ENCODE data around the gene RNF2.
A peak's percentile ranks its signal among the peaks of the same experiment; 100 is the strongest.

RNF2 gene

GRCh38 chr1:185017338-185017737 lies 28.0 kb upstream of the RNF2 start:
- H3K27ac ChIP-seq (ENCODE audit: low read length, poor library complexity, severe bottlenecking), result peak overlapping the region; percentile 14
- H3K14ac ChIP-seq (ENCODE audit: low read length in 2 of 2), result no peak overlapping the region
- no peak overlapping the region for H2BK12ac ChIP-seq (ENCODE audit: low read length in 2 of 2)
- H3K23ac ChIP-seq (ENCODE audit: low read length in 2 of 2), result no peak overlapping the region
- no peak overlapping the region for H2AFZ ChIP-seq (ENCODE audit: low read depth, low read length)
- no peak overlapping the region for H2AK5ac ChIP-seq (ENCODE audit: low read length, severe bottlenecking)
- DNase-seq, result peak; percentile 91
- no peak overlapping the region for H2BK5ac ChIP-seq (ENCODE audit: low read depth, low read length, poor library complexity, severe bottlenecking)
- no peak overlapping the region for H3K18ac ChIP-seq (ENCODE audit: low read depth in 1 of 2, low read length in 2 of 2)
- H4K91ac ChIP-seq (ENCODE audit: low read length), result no peak overlapping the region
- peak overlapping the region; percentile 70 for H3K9ac ChIP-seq (ENCODE audit: low read length)
- 100% methylated on average over 1 of the region's 2 CpGs for WGBS
- peaks cover 3% of the 10 kb centered on the region for H3K4me1 ChIP-seq (ENCODE audit: control insufficient read depth, insufficient read depth, low read depth, low read length)
- H3K9me3 ChIP-seq (ENCODE audit: control insufficient read depth, low read length), result no peaks in the 10 kb centered on the region
- no peak overlapping the region for H2BK15ac ChIP-seq (ENCODE audit: low read depth, poor library complexity, severe bottlenecking)
- no peak overlapping the region for H3K4ac ChIP-seq (ENCODE audit: low read depth in 1 of 2, low read length in 2 of 2)
- no peak overlapping the region for H2BK120ac ChIP-seq (ENCODE audit: low read depth, low read length)
- no peak overlapping the region for H3K4me3 ChIP-seq (ENCODE audit: insufficient read depth in 1 of 2, low read depth in 1 of 2, low read length in 2 of 2)
- no peak overlapping the region for H3K4me2 ChIP-seq (ENCODE audit: low read length, poor library complexity, severe bottlenecking)
- no peaks in the 10 kb centered on the region for H3K79me1 ChIP-seq (replicated peaks; ENCODE audit: low read length, poor library complexity, severe bottlenecking)
- H3K27me3 ChIP-seq (ENCODE audit: control insufficient read depth in 1 of 2, insufficient read depth in 1 of 2, low read length in 2 of 2), result no peaks in the 10 kb centered on the region
- no peaks in the 10 kb centered on the region for H3K36me3 ChIP-seq (ENCODE audit: control insufficient read depth in 1 of 2, insufficient read depth in 2 of 2, low read depth in 1 of 2, low read length in 2 of 2)
- no peak overlapping the region for H4K8ac ChIP-seq (ENCODE audit: low read length)

DNA sequence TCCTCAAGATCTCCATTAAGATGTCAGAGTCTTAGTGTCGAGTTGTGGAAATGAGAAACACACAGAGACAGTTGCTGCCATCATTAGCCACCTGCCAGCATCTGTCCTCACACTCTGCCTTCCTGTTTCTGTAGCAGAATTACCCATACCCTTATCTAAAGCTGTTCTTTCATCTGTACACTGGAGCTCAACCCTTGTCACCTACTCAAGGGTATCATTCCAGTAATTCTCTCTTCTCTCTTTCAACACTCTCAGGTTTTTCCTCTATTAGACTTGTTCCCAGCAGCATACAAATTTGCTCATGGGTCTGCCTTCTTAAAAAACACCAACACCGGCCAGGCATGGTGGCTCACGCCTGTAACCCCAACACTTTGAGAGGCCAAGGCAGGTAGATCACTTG lies 27.4 kb upstream of the RNF2 start:
- Histone ChIP-seq H2BK12ac (ENCODE audit: low read length in 2 of 2) (no peak overlapping the region), H3K79me1 (replicated peaks; ENCODE audit: low read length, poor library complexity, severe bottlenecking) (no peaks in the 10 kb centered on the region), H2BK5ac (ENCODE audit: low read depth, low read length, poor library complexity, severe bottlenecking) (no peak overlapping the region), H3K4me2 (ENCODE audit: low read length, poor library complexity, severe bottlenecking) (no peak overlapping the region), H3K14ac (ENCODE audit: low read length in 2 of 2) (no peak overlapping the region), H3K4ac (ENCODE audit: low read depth in 1 of 2, low read length in 2 of 2) (no peak overlapping the region), H3K27ac (ENCODE audit: low read length, poor library complexity, severe bottlenecking) (no peak overlapping the region), H4K91ac (ENCODE audit: low read length) (no peak overlapping the region), H3K23ac (ENCODE audit: low read length in 2 of 2) (no peak overlapping the region), H3K36me3 (ENCODE audit: control insufficient read depth in 1 of 2, insufficient read depth in 2 of 2, low read depth in 1 of 2, low read length in 2 of 2) (no peaks in the 10 kb centered on the region), H3K4me1 (ENCODE audit: control insufficient read depth, insufficient read depth, low read depth, low read length) (peaks cover 3% of the 10 kb centered on the region), H3K9ac (ENCODE audit: low read length) (no peak overlapping the region), H3K27me3 (ENCODE audit: control insufficient read depth in 1 of 2, insufficient read depth in 1 of 2, low read length in 2 of 2) (no peaks in the 10 kb centered on the region), H2BK120ac (ENCODE audit: low read depth, low read length) (no peak overlapping the region), H3K4me3 (ENCODE audit: insufficient read depth in 1 of 2, low read depth in 1 of 2, low read length in 2 of 2) (no peak overlapping the region), H2AFZ (ENCODE audit: low read depth, low read length) (no peak overlapping the region), H2AK5ac (ENCODE audit: low read length, severe bottlenecking) (peak overlapping the region; percentile 81), H2BK15ac (ENCODE audit: low read depth, poor library complexity, severe bottlenecking) (no peak overlapping the region), H3K18ac (ENCODE audit: low read depth in 1 of 2, low read length in 2 of 2) (peak overlapping the region in 1 of 2 experiments; percentile 11), H4K8ac (ENCODE audit: low read length) (no peak overlapping the region), H3K9me3 (ENCODE audit: control insufficient read depth, low read length) (no peaks in the 10 kb centered on the region)
- 96% methylated on average over 3 of the region's 3 CpGs for WGBS
- no peak for DNase-seq

- no peak overlapping the region for H3K23ac ChIP-seq (ENCODE audit: low read length in 2 of 2)
- H3K4me3 ChIP-seq (ENCODE audit: insufficient read depth in 1 of 2, low read depth in 1 of 2, low read length in 2 of 2), result no peak overlapping the region
- no peak overlapping the region for H3K4me2 ChIP-seq (ENCODE audit: low read length, poor library complexity, severe bottlenecking)
- no peak overlapping the region for H3K14ac ChIP-seq (ENCODE audit: low read length in 2 of 2)
- 96% methylated on average over 4 of the region's 4 CpGs for WGBS
- H2BK5ac ChIP-seq (ENCODE audit: low read depth, low read length, poor library complexity, severe bottlenecking), result no peak overlapping the region
- H3K9me3 ChIP-seq (ENCODE audit: control insufficient read depth, low read length), result peaks cover 16% of the 10 kb centered on the region
- no peaks in the 10 kb centered on the region for H3K27me3 ChIP-seq (ENCODE audit: control insufficient read depth in 1 of 2, insufficient read depth in 1 of 2, low read length in 2 of 2)
- no peak overlapping the region for H3K4ac ChIP-seq (ENCODE audit: low read depth in 1 of 2, low read length in 2 of 2)
- H2BK15ac ChIP-seq (ENCODE audit: low read depth, poor library complexity, severe bottlenecking), result no peak overlapping the region
- H4K91ac ChIP-seq (ENCODE audit: low read length), result no peak overlapping the region
- H3K36me3 ChIP-seq (ENCODE audit: control insufficient read depth in 1 of 2, insufficient read depth in 2 of 2, low read depth in 1 of 2, low read length in 2 of 2), result no peaks in the 10 kb centered on the region
- no peak overlapping the region for H4K8ac ChIP-seq (ENCODE audit: low read length)
- H3K18ac ChIP-seq (ENCODE audit: low read depth in 1 of 2, low read length in 2 of 2), result no peak overlapping the region
- H3K4me1 ChIP-seq (ENCODE audit: control insufficient read depth, insufficient read depth, low read depth, low read length), result no peaks in the 10 kb centered on the region
- no peak overlapping the region for H2BK12ac ChIP-seq (ENCODE audit: low read length in 2 of 2)
- H3K79me1 ChIP-seq (replicated peaks; ENCODE audit: low read length, poor library complexity, severe bottlenecking), result no peaks in the 10 kb centered on the region
- H2AK5ac ChIP-seq (ENCODE audit: low read length, severe bottlenecking), result no peak overlapping the region
- no peak overlapping the region for H2BK120ac ChIP-seq (ENCODE audit: low read depth, low read length)
- H2AFZ ChIP-seq (ENCODE audit: low read depth, low read length), result no peak overlapping the region
- H3K9ac ChIP-seq (ENCODE audit: low read length), result no peak overlapping the region
- no peak overlapping the region for H3K27ac ChIP-seq (ENCODE audit: low read length, poor library complexity, severe bottlenecking)
- no peak for DNase-seq
Measured at GRCh38 chr1:185027252-185027882, 18.0 kb upstream of the RNF2 start.

DNA sequence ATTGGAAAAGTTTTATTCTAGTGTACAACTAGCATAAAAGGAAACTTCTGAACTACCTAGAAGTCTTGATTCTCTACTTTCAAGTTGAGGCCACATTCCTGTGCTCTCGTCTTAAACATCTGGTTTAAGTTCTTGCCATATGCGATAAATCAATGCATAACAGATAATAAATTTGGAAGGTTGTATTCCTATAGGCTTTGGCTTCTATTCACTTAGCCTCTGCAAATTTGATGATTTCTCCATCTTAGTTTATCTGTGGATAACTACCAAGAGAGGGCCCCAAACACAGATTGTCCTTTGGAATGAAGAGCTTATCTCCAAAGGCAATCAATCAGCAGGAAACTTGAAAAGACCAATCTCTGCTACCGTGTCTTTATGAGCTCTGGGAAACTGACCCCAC lies 11.7 kb upstream of the RNF2 start:
- H3K23ac ChIP-seq (ENCODE audit: low read length in 2 of 2), result no peak overlapping the region

More for the DNA sequence above, 11.7 kb upstream of the RNF2 start:
- Histone ChIP-seq H3K4me1 (ENCODE audit: control insufficient read depth, insufficient read depth, low read depth, low read length) (no peaks in the 10 kb centered on the region), H3K36me3 (ENCODE audit: control insufficient read depth in 1 of 2, insufficient read depth in 2 of 2, low read depth in 1 of 2, low read length in 2 of 2) (no peaks in the 10 kb centered on the region), H3K9ac (ENCODE audit: low read length) (no peak overlapping the region), H2BK12ac (ENCODE audit: low read length in 2 of 2) (no peak overlapping the region), H3K4me3 (ENCODE audit: insufficient read depth in 1 of 2, low read depth in 1 of 2, low read length in 2 of 2) (no peak overlapping the region), H3K9me3 (ENCODE audit: control insufficient read depth, low read length) (no peaks in the 10 kb centered on the region), H3K79me1 (replicated peaks; ENCODE audit: low read length, poor library complexity, severe bottlenecking) (no peaks in the 10 kb centered on the region), H3K14ac (ENCODE audit: low read length in 2 of 2) (no peak overlapping the region), H4K8ac (ENCODE audit: low read length) (no peak overlapping the region), H4K91ac (ENCODE audit: low read length) (no peak overlapping the region), H2BK5ac (ENCODE audit: low read depth, low read length, poor library complexity, severe bottlenecking) (no peak overlapping the region), H3K27me3 (ENCODE audit: control insufficient read depth in 1 of 2, insufficient read depth in 1 of 2, low read length in 2 of 2) (no peaks in the 10 kb centered on the region), H3K4me2 (ENCODE audit: low read length, poor library complexity, severe bottlenecking) (no peak overlapping the region), H3K18ac (ENCODE audit: low read depth in 1 of 2, low read length in 2 of 2) (no peak overlapping the region), H2AK5ac (ENCODE audit: low read length, severe bottlenecking) (no peak overlapping the region), H2BK15ac (ENCODE audit: low read depth, poor library complexity, severe bottlenecking) (no peak overlapping the region), H3K4ac (ENCODE audit: low read depth in 1 of 2, low read length in 2 of 2) (no peak overlapping the region), H2BK120ac (ENCODE audit: low read depth, low read length) (no peak overlapping the region), H3K27ac (ENCODE audit: low read length, poor library complexity, severe bottlenecking) (no peak overlapping the region), H2AFZ (ENCODE audit: low read depth, low read length) (no peak overlapping the region)
- DNase-seq, result no peak
- no CpG with 5 or more reads among the region's 3 CpGs for WGBS

All from mesenchymal stem cell (in vitro differentiated cells and primary cell).